Stimulated activated CD4-positive, alpha-beta T cell treated with anti-CD3 and anti-CD28 coated beads, TNF-alpha, amount 100 ng/mL, for 24 hours (primary cell): ENCODE results near the gene ACO1.
A peak's percentile ranks its signal among the peaks of the same experiment; 100 is the strongest.
"Not testable (repeated sequence)": the region's sequence is repeated elsewhere in the genome, so short reads cannot be mapped to it uniquely, and the experiment has no call there.

Experiments used
- DNase-seq, 3 experiments: peaks; one replicate each; pipeline ENCODE4 v3.0.0-alpha.2; 2020; ENCODE audit warnings: low read depth in 3 of 3

Gene ACO1

DNA sequence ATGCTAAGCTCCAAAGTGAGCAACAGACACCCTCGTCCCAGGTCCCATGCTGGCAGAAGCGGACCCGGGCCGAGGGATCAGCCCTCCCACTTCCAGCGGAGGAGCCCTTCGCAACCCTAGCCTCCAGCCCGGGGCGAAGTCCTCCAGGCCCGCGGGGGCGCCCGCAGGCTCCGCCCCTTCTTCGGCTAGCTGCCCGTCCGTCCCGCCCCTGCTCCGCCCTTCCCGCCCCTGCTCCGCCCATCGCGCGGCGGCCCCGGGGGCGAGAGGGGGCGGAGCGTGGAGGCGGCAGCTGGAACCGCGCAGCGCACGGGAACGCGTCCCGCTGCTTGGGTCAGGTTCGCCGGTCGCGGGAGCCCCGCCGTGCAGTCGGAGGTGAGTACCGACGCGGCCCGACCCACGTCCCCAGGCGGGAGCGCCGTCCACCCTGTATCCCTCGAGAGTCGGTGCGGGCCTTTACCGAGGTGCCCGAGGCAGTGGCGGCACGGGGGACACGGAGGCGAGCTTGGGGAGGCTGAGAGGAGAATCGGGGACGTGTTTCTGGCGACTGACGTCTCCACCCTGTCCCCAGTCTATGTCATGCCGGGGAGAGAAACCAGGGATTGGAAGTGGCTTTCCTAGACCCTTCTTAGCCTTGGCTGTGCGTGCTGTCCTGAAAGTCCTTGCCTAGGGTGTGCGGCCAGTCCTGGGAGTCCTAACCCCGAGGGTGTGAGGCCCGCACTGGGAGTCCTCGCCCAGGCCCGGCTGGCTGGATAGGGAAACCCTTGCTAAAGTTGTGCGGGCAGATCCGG is at the start of gene ACO1:
ACO1 (plus strand) TSS at position 280 of the 788 bp plus-strand sequence. CDS start 20,864 bp downstream, outside the sequence.
- peak; percentile 56 to 85 (median 71) for DNase-seq

GRCh38 chr9:32334916-32335895 is 49.2 kb upstream of the ACO1 start:
- no peak for DNase-seq

- no peak for DNase-seq
Measured at GRCh38 chr9:32339424-32339823, 45.0 kb upstream of the ACO1 start.

DNA sequence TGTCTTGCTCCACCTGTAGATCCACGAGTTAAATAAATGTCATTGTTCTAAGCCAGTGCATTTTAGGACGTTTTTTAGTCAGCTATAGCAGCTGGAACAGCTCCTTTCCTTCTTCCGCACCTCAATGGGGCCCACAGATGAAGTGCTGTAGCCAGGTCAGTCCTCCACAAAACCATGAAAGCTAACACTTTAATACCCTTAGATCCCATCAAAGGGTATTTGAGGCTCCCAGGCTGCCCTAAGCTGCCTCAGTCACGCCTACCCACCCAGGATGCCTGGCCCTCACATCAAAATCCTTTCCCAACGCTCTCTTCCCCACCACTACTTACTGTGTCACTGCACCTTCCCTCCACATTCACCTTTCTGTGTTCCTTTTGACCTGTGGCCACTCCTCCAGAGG is 44.1 kb upstream of the ACO1 start:
- DNase-seq = no peak

- DNase-seq = no peak
Measured at GRCh38 chr9:32344551-32345182, 39.8 kb upstream of the ACO1 start.

DNA sequence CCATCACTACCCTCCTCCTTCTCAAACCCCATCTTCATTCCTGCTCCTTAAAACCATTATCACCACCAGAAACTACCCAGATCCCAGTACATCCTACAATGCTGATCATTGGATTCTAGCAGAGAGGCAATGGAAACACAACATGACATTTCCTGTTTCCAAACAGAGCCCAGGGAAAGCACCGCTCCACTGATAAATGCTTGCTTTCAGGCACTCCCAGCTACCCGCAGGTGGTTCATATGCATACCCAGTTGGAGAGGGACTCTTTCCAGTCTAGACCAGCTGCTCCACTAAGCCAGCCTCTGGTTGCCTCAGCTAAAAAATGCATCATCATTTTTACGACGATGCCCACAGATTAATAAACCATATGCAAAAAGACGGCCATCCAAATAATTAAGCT is 39.2 kb upstream of the ACO1 start:
- DNase-seq = no peak

GRCh38 chr9:32347571-32347970 is 36.9 kb upstream of the ACO1 start:
- DNase-seq = no peak

DNA sequence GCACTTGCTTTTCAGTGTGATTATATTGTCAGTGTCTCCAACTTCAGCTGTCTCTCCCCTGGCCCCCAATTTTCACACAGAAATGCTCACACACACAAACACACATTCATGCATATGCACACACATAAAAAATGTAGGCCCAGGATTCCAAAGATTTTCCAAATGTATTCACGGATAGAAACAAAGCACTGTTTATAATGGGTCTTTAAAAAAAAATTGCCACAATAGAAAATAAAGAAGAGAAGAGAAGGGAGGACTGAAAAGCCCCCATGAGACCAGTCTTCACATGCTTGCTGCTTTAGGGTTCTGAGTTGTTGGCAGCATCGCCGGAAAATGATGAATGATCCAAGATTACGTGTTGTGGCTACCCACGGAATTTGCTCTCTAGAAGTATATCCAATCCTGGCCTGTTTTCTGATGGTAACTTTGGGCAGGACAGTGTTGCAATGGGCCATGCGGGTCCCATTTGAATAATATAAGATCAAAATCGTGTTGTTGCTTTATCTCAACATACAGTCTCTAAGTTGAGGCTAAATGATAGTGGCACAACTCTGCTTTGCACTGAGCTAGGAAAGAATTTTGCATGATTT is 36.2 kb upstream of the ACO1 start:
- no peak for DNase-seq

DNA sequence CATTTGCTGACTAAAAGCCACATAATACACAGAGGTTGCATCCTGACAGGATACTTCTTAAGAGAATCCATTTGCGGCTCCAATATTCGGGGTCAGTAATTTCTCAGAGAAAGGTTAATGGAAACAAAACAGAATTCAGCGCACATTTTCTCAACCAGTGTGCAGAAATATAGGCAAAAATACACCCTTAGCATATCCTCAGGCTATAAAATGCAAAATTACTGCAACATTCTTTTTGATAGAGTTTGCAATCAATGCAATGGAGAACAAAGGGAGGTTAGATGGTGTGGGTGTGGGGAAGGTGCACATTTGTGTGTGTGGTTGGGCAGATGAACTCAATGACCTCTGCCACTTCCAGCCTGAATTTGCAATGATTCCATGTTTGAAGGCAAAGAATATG is 35.4 kb upstream of the ACO1 start:
- DNase-seq = no peak

DNA sequence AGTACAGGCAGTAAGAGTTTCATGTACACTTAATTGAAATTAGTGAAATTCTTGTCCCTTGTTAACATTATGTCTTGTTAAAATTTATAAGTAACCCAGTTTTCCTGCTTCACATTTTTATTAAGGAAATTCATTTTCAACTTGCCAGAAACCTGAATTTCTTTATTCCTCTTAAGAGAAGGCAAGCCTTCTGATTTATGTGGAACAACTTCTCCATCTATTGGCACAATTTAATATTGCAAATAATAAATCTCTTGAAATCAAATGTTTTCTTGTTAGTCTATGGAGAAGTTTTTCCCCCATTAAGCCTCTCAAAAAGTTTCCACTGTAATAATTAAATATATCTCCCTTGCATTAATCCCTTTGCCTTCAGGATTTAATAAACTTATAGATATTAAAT is 33.8 kb upstream of the ACO1 start:
- no peak for DNase-seq

DNA sequence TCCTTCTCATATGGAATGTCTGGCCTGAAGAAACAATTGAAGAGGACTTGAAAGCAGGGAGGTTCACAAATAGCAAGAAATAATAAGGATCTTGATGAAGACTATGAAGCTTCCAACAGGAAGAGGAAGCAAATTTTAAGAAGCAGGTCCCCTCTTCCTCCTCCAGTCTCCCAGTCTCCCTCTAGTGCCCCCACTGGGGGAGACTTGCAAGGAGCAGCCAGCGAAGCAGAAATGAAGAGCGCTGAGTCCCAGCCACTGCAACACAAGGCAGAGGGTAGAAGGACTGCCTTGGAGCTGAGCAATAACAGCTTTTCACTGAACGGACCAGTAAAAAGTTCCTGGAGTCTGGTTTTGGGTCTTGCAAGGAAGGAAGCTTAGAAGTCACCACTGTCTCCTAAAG is 32.6 kb upstream of the ACO1 start:
- no peak for DNase-seq

DNA sequence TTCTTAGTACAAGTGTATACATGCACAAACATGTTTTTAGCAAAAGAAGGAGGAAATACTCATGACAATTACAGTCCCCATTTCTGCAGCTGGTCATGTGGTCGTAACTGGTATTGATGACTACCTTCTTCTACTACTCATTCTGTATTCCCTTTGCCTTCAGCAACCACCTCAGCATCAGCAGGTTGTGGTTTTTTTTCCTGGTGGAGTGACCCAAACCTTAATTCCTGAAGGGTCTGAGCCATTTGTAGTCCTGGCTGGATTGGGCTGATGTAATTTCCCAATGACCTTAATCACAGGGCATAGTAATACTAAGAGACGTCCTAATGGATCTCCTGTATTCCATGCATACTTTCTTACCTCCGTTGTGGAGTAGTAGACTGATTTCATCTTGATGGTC is 31.0 kb upstream of the ACO1 start:
- DNase-seq = not testable (repeated sequence)

DNA sequence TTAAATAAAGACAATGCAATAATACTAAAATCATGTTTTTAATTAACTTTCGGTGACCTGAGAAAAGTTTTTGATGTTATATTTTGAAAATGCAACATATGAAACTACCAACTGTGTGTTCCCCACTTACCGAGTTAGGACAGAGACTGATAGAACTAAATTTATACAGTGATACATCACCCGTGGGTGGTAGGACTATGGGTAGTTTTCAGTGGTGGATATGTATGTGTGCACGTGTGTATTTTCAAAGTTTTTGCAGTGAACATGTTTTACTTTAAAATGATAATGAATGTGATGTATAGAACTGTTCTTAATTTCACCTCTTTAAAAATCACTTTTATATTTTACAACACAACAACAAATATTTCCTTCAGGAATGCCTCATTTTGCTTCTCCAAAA is 25.0 kb upstream of the ACO1 start:
- DNase-seq = no peak

GRCh38 chr9:32360983-32361673 is 23.3 kb upstream of the ACO1 start:
- no peak for DNase-seq

- no peak for DNase-seq
Measured at GRCh38 chr9:32371279-32371678, 13.2 kb upstream of the ACO1 start.

GRCh38 chr9:32371679-32372078 is 12.8 kb upstream of the ACO1 start:
- no peak for DNase-seq

DNA sequence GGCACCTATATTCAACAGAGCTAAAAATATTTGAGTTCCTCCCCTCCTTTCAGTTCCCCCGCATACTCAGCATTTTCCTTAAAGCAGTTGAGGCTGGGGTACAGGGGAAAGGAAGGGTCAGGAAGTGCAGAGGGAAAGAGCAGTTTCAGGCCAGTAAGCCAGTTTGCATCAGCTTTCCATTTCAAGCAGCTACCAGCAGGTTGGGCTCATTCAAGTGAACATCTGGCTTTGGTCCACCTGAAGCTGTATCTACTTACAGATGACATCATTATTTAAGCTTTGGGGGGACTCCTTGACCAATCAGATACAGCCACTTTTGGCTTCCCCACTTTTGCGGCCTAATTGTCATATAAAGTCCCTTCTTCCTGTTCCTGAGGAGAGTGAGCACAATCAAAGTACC is 8.2 kb upstream of the ACO1 start:
- DNase-seq = no peak

DNA sequence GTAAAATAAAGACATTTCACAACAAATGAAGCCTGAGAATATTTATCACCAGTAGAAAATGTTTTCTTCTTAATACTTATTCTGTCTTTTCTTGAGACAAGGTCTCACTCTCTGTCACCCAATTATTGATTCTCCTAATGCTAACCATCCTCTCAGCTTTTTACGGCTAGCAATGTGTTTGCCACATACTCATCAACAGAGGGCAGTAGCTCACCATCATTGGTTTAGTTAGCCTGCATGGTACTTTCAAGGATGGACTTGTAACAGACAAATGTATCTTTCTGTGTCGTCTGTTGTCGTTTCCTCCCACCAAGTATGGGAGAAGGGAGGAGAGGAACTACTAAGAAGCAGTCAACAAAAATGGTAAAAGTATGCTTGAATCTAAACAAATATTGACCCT is 5.9 kb upstream of the ACO1 start:
- DNase-seq = peak in 1 of 3 experiments; percentile 25

DNA sequence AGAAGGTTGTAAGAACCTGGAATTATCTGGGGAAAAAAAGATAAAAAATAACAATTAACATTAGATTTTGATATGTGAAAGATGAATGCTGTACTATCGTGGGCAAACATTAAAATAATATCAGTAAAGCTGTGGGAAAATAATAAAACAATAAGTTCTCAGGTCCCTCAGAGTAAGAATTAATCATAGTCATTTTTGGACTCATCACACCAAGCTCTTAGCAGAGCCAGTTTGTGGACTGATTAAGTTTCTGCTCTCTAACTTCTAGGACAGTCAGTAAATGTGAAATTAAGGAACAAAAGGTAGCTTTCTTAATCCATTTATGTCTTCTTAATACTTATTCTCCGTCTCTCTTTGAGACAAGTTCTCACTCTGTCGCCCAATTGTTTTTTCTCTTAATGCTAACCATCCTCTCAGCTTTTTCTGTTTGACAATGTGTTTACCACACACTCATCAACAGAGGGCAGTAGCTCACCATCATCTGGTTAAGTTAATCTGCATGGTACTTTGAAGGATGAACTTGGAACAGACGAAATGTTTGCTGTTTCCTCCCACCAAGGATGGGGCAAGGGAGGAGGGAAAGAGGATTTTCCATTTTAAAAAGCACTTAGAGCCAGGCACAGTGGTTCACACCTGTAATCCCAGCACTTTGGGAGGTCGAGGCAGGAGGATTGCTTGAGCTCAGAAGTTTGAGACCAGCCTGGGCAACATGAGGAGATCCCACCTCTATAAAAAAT is 5.3 kb upstream of the ACO1 start:
- peak in 1 of 3 experiments; percentile 46 for DNase-seq

- DNase-seq = no peak
Measured at GRCh38 chr9:32380944-32381343, 3.5 kb upstream of the ACO1 start.
